Fibroblast of lung (primary cell): Measurements from ENCODE around the gene GPC3. TPM values are rescaled to one million over a fixed set of nuclear protein-coding genes. Genes with fewer than 3 reads are reported as not detected.

Experiments
- DNase-seq, 2 donors: peaks; one replicate each; pipeline versions ENCODE4 v3.0.0 to v3.0.0-alpha.2; 2010; ENCODE audit warnings: low read depth in 2 of 2
- H2AFZ ChIP-seq: 2 replicates; pipeline ENCODE4 v1.5.1; 2012; ENCODE audit warnings: low read length, control low read depth, inconsistent platforms
- H3K27ac ChIP-seq: 2 replicates; pipeline ENCODE4 v1.5.1; 2011; ENCODE audit warnings: low read length, control low read depth; ENCODE audit not compliant: insufficient read depth
- H3K27me3 ChIP-seq: 2 replicates; pipeline ENCODE4 v1.5.1; 2011; ENCODE audit warnings: mild to moderate bottlenecking, low read length; ENCODE audit not compliant: control insufficient read depth, insufficient read depth
- H3K36me3 ChIP-seq: 2 replicates; pipeline ENCODE4 v1.5.1; 2011; ENCODE audit warnings: low read length; ENCODE audit not compliant: control insufficient read depth, insufficient read depth
- H3K4me1 ChIP-seq: 2 replicates; pipeline ENCODE4 v1.5.1; 2011; ENCODE audit warnings: low read length; ENCODE audit not compliant: control insufficient read depth, insufficient read depth; ENCODE audit errors: extremely low read depth
- H3K4me2 ChIP-seq: 2 replicates; pipeline ENCODE4 v1.5.1; 2011; ENCODE audit warnings: low read length, control low read depth; ENCODE audit not compliant: insufficient read depth; ENCODE audit errors: extremely low read depth
- H3K4me3 ChIP-seq, 4 experiments: fragments of 200-600 bp in 1 of 4; sonication (generic) in 1 of 4; replicated peaks in 1 of 4; 2 replicates each; pipeline ENCODE4 v1.5.1; 2011 to 2016; ENCODE audit warnings: low read length in 4 of 4, low read depth in 3 of 4, mild to moderate bottlenecking in 3 of 4, control low read depth in 2 of 4, inconsistent platforms in 1 of 4, mixed read lengths in 1 of 4; ENCODE audit not compliant: insufficient read depth in 1 of 4; ENCODE audit errors: control extremely low read depth in 1 of 4
- H3K79me2 ChIP-seq: 2 replicates; pipeline ENCODE4 v1.5.1; 2012; ENCODE audit warnings: mild to moderate bottlenecking, low read length, inconsistent platforms; ENCODE audit not compliant: control insufficient read depth, insufficient read depth
- H3K9ac ChIP-seq: 2 replicates; pipeline ENCODE4 v1.5.1; 2011; ENCODE audit warnings: mild to moderate bottlenecking, low read length, control low read depth; ENCODE audit not compliant: insufficient read depth
- H3K9me3 ChIP-seq: 2 replicates; pipeline ENCODE4 v1.5.1; 2012; ENCODE audit warnings: low read depth, low read length; ENCODE audit not compliant: control insufficient read depth, insufficient read depth
- H4K20me1 ChIP-seq: 2 replicates; pipeline ENCODE4 v1.5.1; 2011; ENCODE audit warnings: low read length; ENCODE audit not compliant: control insufficient read depth, insufficient read depth; ENCODE audit errors: extremely low read depth
- CTCF ChIP-seq, 2 donors: IDR thresholded peaks in 1 of 2; conservative IDR thresholded peaks in 1 of 2; 1 replicate in 1 of 2; 2 replicates in 1 of 2; pipeline ENCODE4 v1.5.1; 2011 to 2012; ENCODE audit warnings: low read length in 2 of 2, control low read depth in 1 of 2, inconsistent platforms in 1 of 2, low read depth in 1 of 2, mild to moderate bottlenecking in 1 of 2
- EZH2 ChIP-seq: IDR thresholded peaks from 2 replicates; pipeline ENCODE4 v1.5.1; 2012; ENCODE audit warnings: low read length, control low read depth, mild to moderate bottlenecking; ENCODE audit errors: missing control alignments
- polyA plus RNA-seq, 2 donors: library from polyadenylated mRNA; depleted of rRNA in 1 of 2; stranded (reverse) in 1 of 2; unstranded in 1 of 2; fragments of >200 nt; gene quantifications; 2 replicates each; pipeline ENCODE4 v1.2.1, GENCODE V29; 2011 to 2012; ENCODE audit warnings: missing spikeins in 1 of 2
- total RNA-seq: library from RNA; depleted of rRNA; stranded (reverse); fragments of >200 nt; gene quantifications from 2 replicates; pipeline ENCODE4 v1.2.1, GENCODE V29; 2014

Gene GPC3
- total and polyA plus RNA-seq, 2 donors (not counting 1 experiment from before 2014, with no cell fraction given): 6.4 to 7.1 TPM

GRCh38 chrX:133530960-133531359 is 454.4 kb downstream of the GPC3 start:
- peak in 1 of 2 donors; percentile 37 for DNase-seq
- no peak overlapping the region for H3K4me3 ChIP-seq
- H3K9ac ChIP-seq: no peak overlapping the region
- no peak overlapping the region for H3K27ac ChIP-seq
- no peaks in the 10 kb centered on the region for H3K36me3 ChIP-seq
- H3K4me2 ChIP-seq: no peak overlapping the region
- no peaks in the 10 kb centered on the region for H3K79me2 ChIP-seq
- TF ChIP-seq CTCF (conservative IDR thresholded peaks at IDR 0.05 in 1 of 2, IDR thresholded peaks at IDR 0.05 in 1 of 2; ENCODE audit: low read depth in 1 of 2, low read length in 2 of 2) (no peak), EZH2 (no peak)
- H3K9me3 ChIP-seq: no peaks in the 10 kb centered on the region
- no peaks in the 10 kb centered on the region for H4K20me1 ChIP-seq
- H3K4me1 ChIP-seq: no peaks in the 10 kb centered on the region
- no peak overlapping the region for H2AFZ ChIP-seq
- no peaks in the 10 kb centered on the region for H3K27me3 ChIP-seq

- Histone ChIP-seq H3K4me1 (no peaks in the 10 kb centered on the region), H3K27ac (no peak overlapping the region), H3K9ac (no peak overlapping the region), H2AFZ (no peak overlapping the region), H3K36me3 (no peaks in the 10 kb centered on the region), H3K27me3 (no peaks in the 10 kb centered on the region), H3K79me2 (no peaks in the 10 kb centered on the region), H3K9me3 (no peaks in the 10 kb centered on the region), H4K20me1 (no peaks in the 10 kb centered on the region), H3K4me2 (no peak overlapping the region), H3K4me3 (no peak overlapping the region)
- TF ChIP-seq EZH2 (no peak), CTCF (conservative IDR thresholded peaks at IDR 0.05 in 1 of 2, IDR thresholded peaks at IDR 0.05 in 1 of 2; ENCODE audit: low read depth in 1 of 2, low read length in 2 of 2) (no peak)
- no peak for DNase-seq
These were observed 455.8 kb downstream of the GPC3 start for GRCh38 chrX:133529578-133529977.

DNA sequence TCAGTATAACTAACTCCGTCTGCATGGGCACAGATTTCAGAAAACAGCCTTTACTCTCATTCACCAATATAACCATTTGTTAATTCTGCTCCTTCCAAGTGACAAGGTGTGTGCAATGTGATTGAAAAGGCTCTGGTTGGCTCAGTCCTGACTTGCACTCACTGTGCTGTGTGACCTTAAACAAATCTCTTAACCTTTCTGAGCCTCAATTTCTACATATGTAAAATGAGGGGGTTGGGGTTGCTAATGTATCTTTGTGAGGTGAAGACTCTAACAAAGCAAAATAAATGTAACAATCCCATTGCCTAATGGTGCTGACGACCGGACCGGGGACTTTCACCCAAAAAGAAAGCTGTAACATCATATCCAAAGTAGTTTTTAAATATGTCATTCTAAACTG is 457.6 kb downstream of the GPC3 start:
- Histone ChIP-seq H3K4me3 (no peak overlapping the region), H4K20me1 (no peaks in the 10 kb centered on the region), H3K4me2 (no peak overlapping the region), H2AFZ (no peak overlapping the region), H3K36me3 (no peaks in the 10 kb centered on the region), H3K9ac (no peak overlapping the region), H3K27me3 (no peaks in the 10 kb centered on the region), H3K9me3 (no peaks in the 10 kb centered on the region), H3K27ac (no peak overlapping the region), H3K4me1 (no peaks in the 10 kb centered on the region), H3K79me2 (no peaks in the 10 kb centered on the region)
- TF ChIP-seq CTCF (conservative IDR thresholded peaks at IDR 0.05 in 1 of 2, IDR thresholded peaks at IDR 0.05 in 1 of 2; ENCODE audit: low read depth in 1 of 2, low read length in 2 of 2) (no peak), EZH2 (no peak)
- no peak for DNase-seq
